OCI-LY3 (cell line): Measurements from ENCODE around the gene ASTN2.

Experiments
- H2AFZ ChIP-seq: fragments of 200-600, 300-600 bp; shearing (Covaris generic); 2 replicates; pipeline ENCODE4 v1.6.0; 2014; ENCODE audit warnings: antibody characterized with exemption, low read depth, low read length
- H3K27ac ChIP-seq: fragments of 200-600, 300-600 bp; sonication (generic); 2 replicates; pipeline ENCODE4 v1.5.1; 2014; ENCODE audit warnings: mild to moderate bottlenecking, low read length, moderate library complexity, mixed read lengths
- H3K27me3 ChIP-seq: fragments of 200-600, 300-600 bp; sonication (generic); 2 replicates; pipeline ENCODE4 v1.6.1; 2014; ENCODE audit warnings: low read depth, low read length, mixed read lengths
- H3K36me3 ChIP-seq: fragments of 200-600, 300-600 bp; sonication (generic); replicated peaks from 2 replicates; pipeline ENCODE3; 2014; ENCODE audit warnings: low read depth, low read length, mixed read lengths
- H3K4me1 ChIP-seq: fragments of 300-600, 200-600 bp; sonication (generic); 2 replicates; pipeline ENCODE4 v1.6.1; 2014; ENCODE audit warnings: low read length, mixed read lengths
- H3K4me2 ChIP-seq: fragments of 200-600, 300-600 bp; sonication (generic); 2 replicates; pipeline ENCODE4 v1.6.1; 2014; ENCODE audit warnings: low read length, mixed read lengths
- H3K4me3 ChIP-seq: fragments of 300-600, 200-600 bp; sonication (generic); 2 replicates; pipeline ENCODE4 v1.5.1; 2014; ENCODE audit warnings: antibody characterized with exemption, mild to moderate bottlenecking, low read length, moderate library complexity
- H3K79me2 ChIP-seq: fragments of 300-600, 200-600 bp; shearing (Covaris generic); 2 replicates; pipeline ENCODE4 v1.6.1; 2014; ENCODE audit warnings: mild to moderate bottlenecking, low read length, mixed read lengths
- H3K9ac ChIP-seq: fragments of 300-600, 200-600 bp; shearing (Covaris generic); 2 replicates; pipeline ENCODE4 v1.6.0; 2014; ENCODE audit warnings: mild to moderate bottlenecking, low read length, moderate library complexity
- H3K9me3 ChIP-seq: fragments of 200-600, 300-600 bp; shearing (Covaris generic); 2 replicates; pipeline ENCODE4 v1.6.1; 2014; ENCODE audit warnings: low read length, mixed read lengths; ENCODE audit not compliant: insufficient read depth
- H4K20me1 ChIP-seq: fragments of 200-600, 300-600 bp; sonication (generic); 2 replicates; pipeline ENCODE4 v1.6.1; 2016; ENCODE audit warnings: low read length, mixed read lengths; ENCODE audit not compliant: insufficient read depth
- EZH2phosphoT487 ChIP-seq: fragments of 200-600 bp; shearing (Covaris generic); IDR thresholded peaks from 2 replicates; pipeline ENCODE4 v1.6.1; 2018; ENCODE audit warnings: antibody characterized with exemption, mixed run types, low read depth
- TF ChIP-seq, protein P1 (sequence below): fragments of 200-600, 300-600 bp; sonication (generic); IDR thresholded peaks from 2 replicates; pipeline ENCODE4 v1.5.1; 2014; ENCODE audit warnings: antibody characterized with exemption, low read length, low read depth

Gene ASTN2

DNA sequence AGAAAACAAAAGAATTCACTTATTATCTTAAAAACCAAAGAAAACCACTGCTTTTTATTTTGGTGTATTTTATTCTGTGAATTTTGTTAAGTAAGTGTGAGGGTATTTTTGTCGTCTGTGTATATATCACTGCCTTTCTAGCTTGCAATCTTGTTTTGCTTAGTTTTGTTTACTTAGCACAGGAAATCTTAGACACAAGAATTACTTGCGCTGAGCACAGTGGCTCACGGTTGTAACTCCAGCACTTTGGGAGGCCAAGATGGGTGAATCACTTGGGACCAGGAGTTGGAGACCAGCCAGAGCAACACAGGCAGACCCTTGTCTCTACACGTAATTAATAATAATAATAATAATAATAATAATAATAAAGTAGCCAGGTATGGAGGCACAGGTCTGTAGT lies 1030.9 kb downstream of the ASTN2 start:
- no peak overlapping the region for H3K4me3 ChIP-seq
- no peaks in the 10 kb centered on the region for H3K36me3 ChIP-seq
- H3K27ac ChIP-seq = no peak overlapping the region
- no peak overlapping the region for H3K4me2 ChIP-seq
- no peak overlapping the region for H3K9ac ChIP-seq
- no peaks in the 10 kb centered on the region for H3K9me3 ChIP-seq
- peaks cover 18% of the 10 kb centered on the region for H3K4me1 ChIP-seq
- H4K20me1 ChIP-seq = no peaks in the 10 kb centered on the region
- H2AFZ ChIP-seq = no peak overlapping the region
- TF ChIP-seq, protein P1, sequence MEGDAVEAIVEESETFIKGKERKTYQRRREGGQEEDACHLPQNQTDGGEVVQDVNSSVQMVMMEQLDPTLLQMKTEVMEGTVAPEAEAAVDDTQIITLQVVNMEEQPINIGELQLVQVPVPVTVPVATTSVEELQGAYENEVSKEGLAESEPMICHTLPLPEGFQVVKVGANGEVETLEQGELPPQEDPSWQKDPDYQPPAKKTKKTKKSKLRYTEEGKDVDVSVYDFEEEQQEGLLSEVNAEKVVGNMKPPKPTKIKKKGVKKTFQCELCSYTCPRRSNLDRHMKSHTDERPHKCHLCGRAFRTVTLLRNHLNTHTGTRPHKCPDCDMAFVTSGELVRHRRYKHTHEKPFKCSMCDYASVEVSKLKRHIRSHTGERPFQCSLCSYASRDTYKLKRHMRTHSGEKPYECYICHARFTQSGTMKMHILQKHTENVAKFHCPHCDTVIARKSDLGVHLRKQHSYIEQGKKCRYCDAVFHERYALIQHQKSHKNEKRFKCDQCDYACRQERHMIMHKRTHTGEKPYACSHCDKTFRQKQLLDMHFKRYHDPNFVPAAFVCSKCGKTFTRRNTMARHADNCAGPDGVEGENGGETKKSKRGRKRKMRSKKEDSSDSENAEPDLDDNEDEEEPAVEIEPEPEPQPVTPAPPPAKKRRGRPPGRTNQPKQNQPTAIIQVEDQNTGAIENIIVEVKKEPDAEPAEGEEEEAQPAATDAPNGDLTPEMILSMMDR = no peak
- no peak for TF ChIP-seq EZH2phosphoT487
- no peaks in the 10 kb centered on the region for H3K79me2 ChIP-seq
- H3K27me3 ChIP-seq = no peaks in the 10 kb centered on the region

DNA sequence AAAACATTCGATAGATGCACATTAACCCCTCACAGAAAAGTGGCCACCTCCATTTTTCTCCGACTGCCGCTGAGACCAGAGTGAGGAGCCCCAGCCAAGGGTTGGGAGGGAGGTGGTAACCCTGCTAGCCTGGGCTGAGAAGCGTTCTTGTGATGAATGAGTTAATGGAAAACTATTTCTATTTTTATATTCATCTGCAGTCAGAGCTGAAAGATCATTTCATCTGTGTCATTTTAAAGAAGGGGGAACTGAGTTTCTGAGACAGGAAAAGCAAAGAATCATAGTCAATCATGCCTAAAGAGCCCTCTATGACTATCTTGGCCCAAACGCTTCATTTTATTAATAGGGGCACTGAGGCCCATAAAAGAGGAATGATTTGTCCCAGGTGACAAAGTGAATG lies 1031.7 kb downstream of the ASTN2 start:
- peaks cover 15% of the 10 kb centered on the region for H3K4me1 ChIP-seq
- H3K79me2 ChIP-seq = no peaks in the 10 kb centered on the region
- H3K27ac ChIP-seq = no peak overlapping the region
- H3K4me3 ChIP-seq = no peak overlapping the region
- H3K4me2 ChIP-seq = 0 out of 2 replicates have a peak overlapping the region, but pooled peaks have one; percentile 8
- H3K27me3 ChIP-seq = no peaks in the 10 kb centered on the region
- no peaks in the 10 kb centered on the region for H4K20me1 ChIP-seq
- H3K36me3 ChIP-seq = no peaks in the 10 kb centered on the region
- no peaks in the 10 kb centered on the region for H3K9me3 ChIP-seq
- no peak overlapping the region for H3K9ac ChIP-seq
- TF ChIP-seq, protein P1 = no peak
- no peak for TF ChIP-seq EZH2phosphoT487
- no peak overlapping the region for H2AFZ ChIP-seq

- no peaks in the 10 kb centered on the region for H4K20me1 ChIP-seq
- no peaks in the 10 kb centered on the region for H3K36me3 ChIP-seq
- H3K4me2 ChIP-seq = no peak overlapping the region
- no peak overlapping the region for H2AFZ ChIP-seq
- peaks cover 15% of the 10 kb centered on the region for H3K4me1 ChIP-seq
- H3K9ac ChIP-seq = no peak overlapping the region
- no peak overlapping the region for H3K4me3 ChIP-seq
- no peaks in the 10 kb centered on the region for H3K79me2 ChIP-seq
- H3K27ac ChIP-seq = no peak overlapping the region
- H3K9me3 ChIP-seq = no peaks in the 10 kb centered on the region
- no peaks in the 10 kb centered on the region for H3K27me3 ChIP-seq
- TF ChIP-seq, protein P1 = no peak
- no peak for TF ChIP-seq EZH2phosphoT487
Measured at GRCh38 chr9:116382053-116382452, 1032.8 kb downstream of the ASTN2 start.

DNA sequence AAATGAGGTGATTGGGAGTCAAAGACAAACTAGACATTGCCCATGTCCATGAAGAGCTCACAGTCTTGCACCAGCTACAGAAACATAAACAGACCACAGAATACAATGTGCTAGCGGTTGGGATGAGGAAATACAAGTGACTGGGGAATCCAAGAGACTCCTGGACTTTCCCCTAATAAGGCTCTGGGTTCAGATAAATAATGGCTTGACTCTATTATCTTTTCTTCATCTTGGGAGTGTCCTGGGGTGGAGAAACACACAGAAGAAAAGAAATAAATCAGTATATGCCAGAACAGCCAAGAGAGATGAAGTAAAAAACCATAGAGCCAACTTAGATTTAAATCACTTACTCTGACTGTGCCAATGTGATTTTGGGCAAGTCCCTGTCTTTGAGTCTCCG lies 1033.5 kb downstream of the ASTN2 start:
- no peak overlapping the region for H3K4me2 ChIP-seq
- no peak overlapping the region for H3K4me3 ChIP-seq
- no peak overlapping the region for H3K27ac ChIP-seq
- H3K9ac ChIP-seq = no peak overlapping the region
- TF ChIP-seq, protein P1 = no peak
- TF ChIP-seq EZH2phosphoT487 = no peak
- no peaks in the 10 kb centered on the region for H3K27me3 ChIP-seq
- H2AFZ ChIP-seq = no peak overlapping the region
- no peaks in the 10 kb centered on the region for H3K79me2 ChIP-seq
- H3K4me1 ChIP-seq = peaks cover 12% of the 10 kb centered on the region
- no peaks in the 10 kb centered on the region for H3K36me3 ChIP-seq
- no peaks in the 10 kb centered on the region for H3K9me3 ChIP-seq
- no peaks in the 10 kb centered on the region for H4K20me1 ChIP-seq
